GM19240 (cell line): ENCODE results near the gene KLF13.

Source experiments
- DNase-seq: peaks from one replicate; pipeline ENCODE4 v3.0.0; 2011; ENCODE audit warnings: low spot score; ENCODE audit not compliant: insufficient read length

Gene KLF13

DNA sequence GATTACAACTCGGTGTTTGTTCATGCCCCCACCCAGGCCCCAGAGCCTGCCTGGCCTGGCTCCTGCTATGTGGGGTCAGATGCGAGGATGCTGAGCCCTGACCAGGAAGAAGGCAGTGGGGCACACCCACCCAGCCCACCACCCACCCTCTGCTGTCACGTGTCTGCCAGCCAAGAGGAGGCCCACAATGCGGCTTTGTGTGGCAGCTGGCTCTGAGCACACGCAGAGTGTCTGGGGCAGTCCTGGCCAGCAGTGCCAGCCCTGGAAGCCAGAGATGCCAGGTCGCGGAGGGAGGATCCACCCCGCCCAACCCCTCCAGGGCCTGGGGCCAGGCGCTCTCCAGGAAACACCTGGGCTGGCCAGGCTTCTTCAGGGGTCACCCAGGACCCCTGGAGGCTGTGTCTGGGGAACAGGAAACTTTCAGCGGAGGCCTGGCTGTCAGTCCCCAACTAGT lies 26.4 kb upstream of the KLF13 start:
- no peak for DNase-seq

DNA sequence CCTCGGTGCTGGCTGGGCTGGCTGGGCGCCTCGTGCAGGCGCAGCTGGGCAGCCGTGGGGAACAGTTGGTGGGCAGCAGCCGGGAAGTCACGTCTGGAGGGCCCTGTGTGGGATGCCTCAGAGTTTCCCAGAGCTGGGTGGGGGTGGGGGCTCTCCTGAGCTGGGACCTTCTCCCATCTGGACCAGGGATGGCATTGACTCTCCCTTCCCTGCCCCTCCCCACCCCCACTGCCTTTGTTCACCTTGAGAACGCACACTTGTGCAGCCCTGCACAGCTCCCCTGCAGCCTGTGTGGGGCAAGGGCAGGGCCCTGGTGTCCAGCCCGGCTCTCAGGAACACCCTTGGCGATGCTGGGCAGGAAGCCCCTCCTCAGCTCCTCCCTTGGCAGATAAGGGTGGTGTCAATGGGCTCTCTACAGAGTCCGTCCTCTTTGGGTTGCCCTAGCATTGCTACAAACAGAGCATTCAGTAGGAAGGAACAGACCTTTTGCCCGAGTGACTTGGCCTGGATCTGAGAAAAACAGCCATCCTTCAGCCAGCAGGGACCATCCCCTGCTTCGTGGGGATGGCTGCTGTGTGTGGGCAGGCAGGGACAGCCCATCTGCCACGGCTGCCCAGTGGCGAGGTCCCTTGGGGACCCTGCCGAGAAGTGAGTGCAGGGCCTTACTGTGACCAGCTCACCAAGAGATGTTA lies 25.5 kb upstream of the KLF13 start:
- no peak for DNase-seq

DNA sequence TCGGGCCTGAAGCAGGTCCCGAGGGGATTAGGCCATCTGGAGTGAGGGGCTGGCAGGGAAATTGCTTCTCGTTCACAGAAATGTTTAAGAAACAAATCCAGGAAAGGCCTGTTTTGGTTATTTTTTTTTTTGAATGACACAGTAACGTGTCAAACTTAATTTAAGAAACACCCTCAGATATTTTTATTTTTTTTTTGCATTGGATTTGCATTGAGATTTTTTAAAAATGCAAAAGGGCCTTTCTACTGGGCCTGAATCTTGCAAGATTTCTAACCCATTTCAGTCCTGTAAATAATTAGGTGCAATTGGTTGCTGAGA lies 25.0 kb upstream of the KLF13 start:
- no peak for DNase-seq

DNA sequence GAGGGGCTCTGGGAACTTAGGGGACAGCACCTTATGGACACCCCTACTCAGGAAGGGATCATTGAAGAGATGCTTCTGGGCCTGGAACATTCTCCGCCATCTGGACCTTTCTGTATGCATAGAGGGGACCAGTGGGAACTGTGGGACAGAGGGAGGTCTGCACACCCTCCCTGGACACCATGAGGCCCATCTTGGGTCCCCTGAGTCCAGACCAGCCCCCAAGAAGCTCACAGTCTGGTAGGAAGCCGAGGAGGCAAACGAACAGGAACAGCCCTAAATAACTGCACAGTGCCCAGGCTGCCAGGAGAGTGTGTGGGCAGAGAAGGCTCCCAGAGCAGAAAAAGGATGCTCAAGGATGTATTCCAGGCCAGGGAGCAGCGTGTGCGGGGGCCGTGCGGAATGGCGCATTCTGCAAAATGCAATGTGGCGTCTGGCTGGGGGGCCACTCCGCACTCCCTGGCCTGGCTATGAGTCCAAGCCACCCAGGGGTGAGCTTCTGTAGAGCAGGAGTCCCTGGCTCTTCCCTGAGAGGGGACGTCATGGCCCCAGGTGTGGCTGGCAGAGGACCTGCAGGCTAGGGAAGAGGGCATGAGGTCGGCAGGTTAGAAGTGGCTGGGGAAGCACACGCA lies 24.5 kb upstream of the KLF13 start:
- no peak for DNase-seq

DNA sequence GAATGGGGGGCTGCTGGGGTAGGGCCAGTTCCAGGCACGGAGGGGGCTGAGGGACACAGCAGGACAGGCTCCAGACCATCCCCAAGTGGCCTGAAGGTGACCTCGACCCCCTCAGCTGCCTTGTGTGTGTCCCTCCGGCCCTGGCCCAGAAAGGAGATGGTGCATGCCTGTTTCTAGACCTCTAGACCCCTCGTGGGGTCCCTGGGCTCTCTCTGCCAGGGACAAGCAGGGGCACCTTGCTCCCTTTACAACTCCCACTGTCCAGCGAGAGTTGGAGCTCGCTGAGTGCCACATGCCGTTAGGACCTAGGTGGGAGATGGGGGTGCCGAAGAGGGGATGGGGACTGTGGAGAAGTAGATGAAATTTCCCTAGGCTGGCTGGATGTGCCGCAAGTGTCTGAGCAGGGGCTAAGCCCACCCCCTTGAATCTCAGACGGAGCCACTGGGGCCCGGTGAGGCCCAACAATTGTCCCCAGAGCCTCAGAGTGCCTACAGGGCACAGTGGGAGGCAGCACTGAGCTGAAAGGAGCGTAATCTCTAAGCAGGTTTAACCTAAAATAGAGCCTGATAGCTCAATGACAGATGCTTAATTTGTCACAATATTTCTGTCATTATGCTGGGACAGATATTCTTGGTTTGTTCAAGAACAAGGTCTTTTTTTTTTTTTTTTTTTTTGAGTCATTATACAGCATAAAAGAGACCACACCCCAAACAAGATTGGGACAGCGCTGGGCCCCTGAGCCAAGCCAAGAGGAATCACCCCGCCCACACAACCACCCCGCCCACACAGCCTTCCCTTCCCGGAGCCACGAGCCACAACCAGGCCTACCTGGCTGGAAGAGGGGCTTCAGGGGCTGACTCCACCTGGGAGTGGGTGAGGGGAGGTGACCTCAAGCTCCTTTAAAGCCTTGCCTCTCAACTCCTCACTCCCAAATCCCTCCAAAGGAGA lies 23.6 kb upstream of the KLF13 start:
- no peak for DNase-seq

DNA sequence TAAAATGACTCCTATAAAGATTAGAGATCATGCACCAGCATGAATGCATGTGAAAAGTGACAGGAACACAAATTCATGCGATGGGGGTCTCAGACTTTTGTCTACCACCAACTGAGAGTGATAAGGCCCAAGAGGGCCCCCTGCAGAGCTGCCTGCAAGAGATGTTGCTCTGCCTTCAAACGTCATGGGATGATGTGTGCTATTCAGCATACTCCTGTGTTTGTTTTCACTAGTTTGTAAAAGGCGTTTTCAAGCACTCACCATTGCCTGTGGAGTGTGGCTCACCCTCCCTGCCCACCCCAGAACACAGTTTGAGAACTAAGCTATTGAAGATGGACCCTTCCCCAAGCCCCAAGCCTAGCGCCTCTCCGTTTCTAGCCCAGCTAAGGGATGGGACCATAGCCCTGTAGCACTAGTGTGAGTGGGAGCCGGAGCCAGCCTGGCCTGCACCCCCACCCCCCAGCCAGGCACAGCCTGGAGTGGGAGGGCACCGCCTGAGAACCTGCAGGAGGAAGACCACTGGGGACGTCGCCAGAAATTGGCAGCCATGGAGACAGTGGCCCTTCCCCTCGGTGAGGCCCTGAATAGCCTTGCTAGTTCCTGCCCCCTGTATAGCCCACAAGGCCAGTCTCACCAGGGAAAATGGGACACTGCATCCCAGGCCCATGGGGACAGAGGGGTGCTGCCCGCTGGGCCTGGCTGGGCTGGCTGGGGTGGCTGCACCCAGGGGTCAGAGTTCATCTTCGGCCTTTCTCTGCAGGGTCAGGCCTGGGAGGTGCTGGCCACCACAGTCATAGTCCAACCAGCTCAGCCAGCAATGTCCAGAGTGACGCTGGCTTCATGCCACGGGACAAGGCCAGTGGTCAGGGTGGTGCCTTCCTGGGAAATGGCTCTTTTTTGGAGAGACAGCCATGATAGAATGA lies 22.6 kb upstream of the KLF13 start:
- DNase-seq: no peak

DNA sequence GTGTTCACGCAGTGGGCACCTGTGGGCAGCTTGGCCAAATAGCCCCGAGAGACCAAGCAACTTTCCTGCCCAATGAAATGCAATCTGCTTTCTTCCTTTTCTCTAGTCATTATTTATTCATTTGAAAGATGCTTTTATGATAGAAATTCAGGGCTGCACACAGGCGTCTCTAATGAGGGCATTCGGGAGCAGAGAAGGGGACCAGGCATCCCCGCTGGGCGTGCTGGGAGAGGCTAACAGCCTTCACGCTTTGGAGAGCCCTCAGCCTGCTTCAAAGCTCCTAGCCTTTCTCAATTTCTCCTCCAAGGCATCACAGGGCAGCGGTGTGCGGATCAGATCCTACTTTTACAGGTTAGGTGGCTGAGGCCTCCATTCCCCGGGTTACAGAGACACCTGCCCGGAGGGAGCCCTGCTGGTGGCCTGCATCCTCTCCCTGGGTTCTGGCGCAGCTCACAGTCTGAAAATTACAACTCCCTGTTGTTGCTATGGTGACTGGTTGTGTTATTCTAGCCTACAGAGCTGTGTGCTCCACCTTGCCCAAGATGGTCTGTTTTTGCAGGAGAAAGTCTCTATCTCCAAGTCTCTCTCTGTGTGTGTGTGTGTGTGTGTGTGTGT lies 21.8 kb upstream of the KLF13 start:
- DNase-seq: no peak

DNA sequence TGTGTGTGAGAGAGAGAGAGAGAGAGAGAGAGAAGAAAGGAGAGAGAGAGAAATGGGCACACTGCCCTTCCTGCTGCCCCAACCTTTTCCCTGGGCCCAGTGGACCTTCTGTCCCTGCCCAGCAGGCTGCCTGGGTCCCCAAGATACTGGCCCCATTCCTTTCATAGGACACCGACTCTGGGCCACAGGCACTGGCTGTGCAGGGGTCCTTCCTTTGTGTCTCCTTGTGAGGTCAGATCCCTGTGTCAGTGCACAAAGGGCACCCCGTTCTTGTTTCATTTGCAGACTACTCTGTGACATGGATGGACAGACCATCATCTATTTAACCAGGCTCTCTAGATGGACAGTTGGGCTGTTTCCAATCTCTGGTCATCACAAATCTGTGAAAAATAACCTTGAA lies 21.3 kb upstream of the KLF13 start:
- DNase-seq: no peak

DNA sequence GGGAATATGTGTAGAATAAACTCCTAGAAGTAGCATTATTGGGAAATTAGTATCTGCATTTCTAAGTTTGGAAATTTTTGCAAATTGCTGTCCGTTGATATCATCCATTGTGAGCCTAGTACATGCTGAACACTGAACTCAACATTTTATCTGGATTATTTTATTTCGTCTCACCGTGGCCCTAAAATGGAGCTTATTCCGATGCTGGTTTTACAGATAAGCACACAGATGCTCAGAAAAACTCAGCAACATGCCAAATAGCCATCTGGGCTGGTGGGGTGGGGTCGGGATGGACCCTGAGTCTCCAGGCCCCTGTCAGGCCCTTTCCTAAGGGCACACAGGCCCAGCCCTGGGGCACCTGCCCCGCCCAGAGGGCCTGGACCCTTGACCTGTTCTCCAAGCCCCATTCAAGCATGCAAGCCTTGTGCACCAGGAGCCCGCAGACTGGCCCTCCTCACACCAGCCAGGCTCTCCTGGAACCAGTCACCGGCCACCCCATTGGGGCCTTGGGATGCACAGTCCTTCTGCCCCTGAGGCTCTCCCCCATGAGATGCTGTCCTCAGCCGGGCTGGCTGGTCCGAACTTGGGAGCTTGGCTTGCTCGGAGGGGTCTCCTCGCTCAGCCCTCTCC lies 20.7 kb upstream of the KLF13 start:
- no peak for DNase-seq

DNA sequence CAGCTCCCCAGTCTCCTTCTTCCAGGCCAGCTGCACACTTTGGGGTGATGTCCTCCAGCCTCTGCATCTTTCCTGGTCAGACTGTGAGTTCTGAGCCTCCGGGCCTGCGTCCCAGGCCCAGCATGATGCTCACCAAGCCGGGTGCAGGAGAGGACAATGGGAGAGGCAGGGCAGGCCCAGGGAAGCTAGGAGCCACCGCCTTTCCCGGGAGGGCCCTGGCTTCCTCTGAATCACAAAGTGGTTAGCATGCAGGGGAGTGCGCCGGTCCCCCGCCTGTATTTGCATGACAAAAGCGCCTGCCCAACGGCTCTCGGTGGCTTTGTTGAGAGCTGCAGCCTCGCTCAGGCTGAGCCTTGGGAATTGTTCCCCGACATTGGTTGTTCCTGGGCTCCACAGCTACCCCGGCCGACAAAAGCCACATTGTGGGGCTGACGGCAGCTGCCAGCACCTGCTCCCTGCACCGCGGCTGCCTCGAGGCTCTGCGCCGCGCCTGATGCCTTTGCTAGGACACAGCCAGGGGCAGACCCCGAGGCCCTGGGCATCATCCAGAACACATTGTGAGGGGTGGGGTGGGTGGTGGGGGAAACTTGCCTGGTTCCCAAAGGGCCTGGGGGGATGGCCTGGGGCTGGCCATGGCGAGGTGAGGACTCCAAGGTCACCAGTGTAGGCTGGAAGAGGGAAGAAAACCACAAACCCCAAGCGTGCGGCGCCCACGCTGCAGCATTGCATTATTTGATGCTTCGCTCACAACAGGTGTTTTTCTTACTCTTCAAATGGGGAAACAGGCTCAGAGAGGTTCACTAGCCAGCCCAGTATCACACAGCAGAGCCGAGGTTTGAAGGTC lies 20.0 kb upstream of the KLF13 start:
- DNase-seq: no peak

DNA sequence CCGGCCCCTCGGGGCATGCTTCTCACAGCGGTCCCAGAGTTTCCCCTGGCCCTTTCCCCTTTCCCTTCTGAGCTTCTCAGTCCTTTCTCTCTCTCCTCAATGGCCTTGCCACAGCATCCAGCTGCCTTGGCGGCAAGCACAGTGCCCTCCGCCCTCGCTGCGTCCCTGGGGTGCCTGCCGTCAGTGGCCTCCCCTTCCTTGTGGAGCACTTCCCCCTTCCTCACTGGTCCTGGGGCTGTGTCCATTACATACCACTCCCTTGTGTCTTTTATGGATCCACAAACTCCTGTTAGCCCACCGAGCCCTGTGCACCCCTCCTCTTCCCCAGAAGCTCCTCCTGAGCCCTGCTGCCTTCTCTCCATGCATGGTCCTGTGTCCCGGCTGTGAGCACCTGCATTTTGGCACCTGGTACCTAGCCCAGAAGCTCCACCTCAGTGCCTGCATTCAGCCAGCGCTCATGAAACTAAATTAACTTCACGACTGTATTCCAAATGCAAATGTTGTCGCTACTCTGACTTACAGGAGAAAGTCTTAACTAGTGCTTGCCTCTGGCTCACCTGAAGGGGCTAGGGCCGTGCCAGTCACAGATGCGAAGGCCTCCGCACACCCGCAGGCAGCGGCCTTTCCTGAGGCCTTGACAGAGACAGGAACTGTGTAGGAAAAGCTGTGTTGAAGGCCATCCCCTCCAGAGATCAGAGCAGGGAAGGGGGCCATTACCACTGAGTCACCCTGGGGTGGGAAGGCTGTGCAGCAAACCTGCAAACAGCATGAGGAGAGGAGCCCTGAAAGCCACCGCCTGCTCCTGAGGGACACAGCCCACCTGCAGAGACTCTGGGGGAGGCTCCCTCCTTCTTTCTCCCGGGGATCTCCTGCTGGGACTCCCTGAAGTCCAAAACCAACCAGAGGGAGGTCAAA lies 19.1 kb upstream of the KLF13 start:
- DNase-seq: no peak

DNA sequence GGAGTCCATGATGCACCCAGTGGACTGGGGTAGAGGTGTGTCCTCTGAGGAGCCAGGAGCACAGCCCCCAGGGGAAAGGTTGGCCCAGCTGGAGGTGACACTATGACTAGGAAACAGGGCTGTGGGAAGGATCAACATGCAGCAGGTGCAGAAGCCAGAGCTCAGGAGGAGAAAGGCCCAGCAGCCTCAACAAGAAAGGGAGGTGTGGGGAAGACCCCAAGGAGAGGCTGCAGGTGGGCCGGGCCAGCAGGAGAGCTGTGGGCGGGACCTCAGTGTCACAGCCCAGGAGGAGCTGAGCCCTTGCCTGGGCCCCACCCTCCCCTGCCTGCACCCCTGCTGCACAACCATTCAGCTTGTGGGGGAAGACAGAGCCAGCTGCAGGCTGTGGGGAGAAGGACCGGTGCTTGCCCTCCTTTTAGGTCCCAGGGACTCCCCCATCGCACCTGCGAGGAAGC lies 18.4 kb upstream of the KLF13 start:
- no peak for DNase-seq

DNA sequence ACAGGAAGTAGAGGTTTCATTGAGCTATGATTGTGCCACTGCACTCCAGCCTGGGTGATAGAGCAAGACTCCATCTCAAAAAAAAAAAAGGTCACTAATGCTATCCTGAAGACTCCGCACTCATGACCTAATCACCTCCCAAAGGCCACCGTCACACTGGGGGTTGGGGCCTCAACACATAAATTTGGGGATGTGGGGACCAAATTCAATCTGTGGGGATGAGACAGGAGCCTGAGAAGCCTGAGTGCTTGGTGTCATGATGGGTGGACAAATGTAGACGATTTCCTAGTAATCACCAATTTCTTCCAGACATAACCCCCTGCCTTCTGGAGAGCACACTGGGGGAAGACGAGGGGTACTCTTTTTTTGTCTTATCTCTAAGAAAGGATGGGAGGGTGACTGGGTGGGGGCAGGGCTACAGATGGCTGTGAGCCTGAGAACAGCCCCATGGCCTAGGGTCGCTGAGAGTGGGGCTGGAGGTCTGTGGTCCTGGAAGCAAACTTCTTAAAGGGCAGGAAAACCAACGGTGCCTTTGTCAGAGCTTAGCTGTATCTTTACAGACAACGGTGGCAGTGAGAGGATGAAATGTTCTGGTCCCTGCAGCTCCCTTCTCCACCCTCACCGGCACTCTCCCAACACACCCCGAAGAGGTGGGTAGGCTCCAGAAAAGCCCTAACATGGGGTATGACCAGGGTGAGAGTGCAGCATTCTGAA lies 16.6 kb upstream of the KLF13 start:
- no peak for DNase-seq

DNA sequence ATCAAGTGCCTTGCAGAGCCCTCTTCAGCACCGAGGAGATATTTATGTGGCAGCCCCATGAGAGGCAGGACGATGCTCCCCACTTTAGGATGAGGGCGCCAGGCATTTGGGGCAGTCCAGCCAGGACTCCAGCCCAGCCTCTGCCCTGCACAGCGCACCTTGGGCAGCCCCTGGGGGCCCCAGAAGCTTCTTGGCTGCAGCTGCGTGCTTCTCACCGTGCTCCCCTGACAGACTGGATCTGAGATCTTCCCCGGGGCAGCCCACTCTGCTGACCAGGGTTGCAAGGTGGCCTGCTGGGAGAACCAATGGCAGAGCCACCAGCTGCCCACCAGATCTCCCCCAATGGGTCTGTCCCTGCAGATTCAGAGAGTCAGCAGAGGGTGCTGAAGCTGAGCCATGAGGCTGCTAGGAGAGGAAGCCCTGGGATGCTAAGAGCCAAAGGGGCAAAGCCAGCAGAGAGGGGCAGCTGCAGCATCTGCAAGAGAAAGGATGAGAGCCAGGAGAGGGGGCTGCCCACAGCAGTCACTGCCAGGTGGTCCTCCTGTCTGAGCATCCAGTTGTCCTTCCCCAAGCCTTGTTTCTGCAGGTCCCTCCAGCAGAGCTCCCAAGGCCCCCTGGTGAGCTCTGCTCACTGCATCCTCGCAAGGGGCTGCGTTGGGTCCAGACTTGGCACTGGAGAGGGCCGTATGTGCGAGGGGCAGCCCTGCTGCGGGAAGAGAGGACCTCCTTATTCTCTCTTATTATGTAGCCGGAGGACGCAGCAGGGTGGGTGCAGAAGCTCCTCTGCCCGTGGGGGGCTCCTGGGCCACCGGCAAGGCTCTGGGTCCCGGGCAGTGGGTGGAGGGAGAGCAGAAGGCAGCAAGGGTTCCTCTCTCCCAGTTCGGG lies 14.7 kb upstream of the KLF13 start:
- no peak for DNase-seq

DNA sequence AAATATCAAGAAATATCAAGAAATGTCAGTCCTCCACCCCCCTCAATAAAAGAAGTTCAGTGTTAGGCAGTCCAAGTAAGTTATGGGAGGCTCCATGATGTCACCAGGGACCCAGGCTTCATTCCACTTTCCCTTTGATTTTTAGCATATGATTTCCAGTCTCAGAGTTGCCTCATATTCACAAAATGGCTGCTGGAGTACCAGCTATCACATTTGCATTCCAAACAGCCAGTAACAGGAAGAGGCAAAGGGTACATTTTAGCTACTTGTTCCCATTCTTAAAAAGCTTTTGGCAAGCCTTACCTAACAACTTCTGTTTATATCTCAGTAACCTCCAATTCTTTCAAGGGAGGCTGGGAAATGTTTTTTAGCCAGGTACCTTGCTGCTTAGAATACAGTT lies 13.4 kb upstream of the KLF13 start:
- no peak for DNase-seq

DNA sequence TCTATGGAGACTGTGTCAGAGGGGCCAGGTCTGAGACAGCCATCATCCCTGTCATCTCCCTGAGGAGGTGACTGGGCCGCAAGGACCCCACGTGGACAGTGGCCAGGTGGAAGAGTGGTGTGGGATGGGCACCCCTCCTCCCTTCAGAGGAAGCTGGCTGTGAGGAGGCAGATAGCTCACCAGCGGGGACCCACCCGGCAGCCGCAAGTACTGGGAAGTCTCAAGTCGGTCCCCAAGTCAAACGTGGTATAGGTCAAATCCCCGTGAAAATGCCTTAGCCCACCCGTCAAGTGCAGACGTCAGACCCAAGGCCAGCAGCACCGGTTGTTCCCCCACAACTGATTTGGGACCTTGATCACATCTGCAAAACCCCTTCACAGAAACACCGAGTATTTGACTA lies 12.3 kb upstream of the KLF13 start:
- DNase-seq: no peak
